ENCODE measurements around the gene EEFSEC.

The EEFSEC gene

DNA sequence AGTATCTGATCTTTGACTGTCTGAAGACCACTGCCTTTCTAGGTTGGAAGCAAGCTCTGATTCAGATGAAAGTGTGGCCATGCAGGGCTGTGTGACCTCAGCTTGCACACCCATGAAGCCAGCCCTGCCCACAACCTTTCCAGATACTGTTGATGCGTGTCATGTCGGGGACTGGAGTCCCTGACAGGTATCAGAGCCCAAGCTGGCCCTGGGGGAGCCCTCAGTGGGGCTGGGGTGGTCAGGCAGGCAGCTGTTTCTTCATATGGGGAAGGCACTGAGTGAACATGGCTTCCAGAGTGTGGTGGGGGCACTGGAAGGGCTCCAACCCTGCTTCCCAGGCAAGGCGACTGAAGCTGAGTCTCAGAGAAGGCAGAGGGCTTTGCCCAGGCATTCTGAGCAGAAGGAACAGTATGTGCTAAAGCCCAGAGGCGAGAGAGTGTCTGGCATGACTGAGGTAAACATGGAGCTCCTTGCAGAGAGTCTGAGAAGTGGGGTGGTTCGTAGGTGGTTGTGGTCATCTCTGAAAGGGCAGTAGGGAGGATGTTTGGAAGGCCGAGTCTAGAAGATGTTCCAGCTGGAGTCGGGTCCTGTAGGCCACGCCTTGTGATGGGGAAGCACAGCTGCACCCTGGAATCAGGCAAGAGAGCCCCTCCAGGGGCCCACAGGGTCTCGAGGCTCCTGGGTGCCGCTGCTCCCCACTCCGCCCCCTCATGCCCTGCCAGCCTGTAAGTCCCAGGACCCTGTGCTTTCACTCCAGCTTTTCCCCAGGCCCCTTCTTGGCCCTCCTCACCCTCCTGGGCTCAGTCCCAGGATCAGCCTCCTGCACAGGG lies 122.2 kb downstream of the EEFSEC start:
- Histone ChIP-seq H3K9me3 (ENCODE audit: control insufficient read depth, insufficient read depth, low read length) (no peaks in the 10 kb centered on the region), H3K27me3 (ENCODE audit: control insufficient read depth, insufficient read depth, low read length) (no peaks in the 10 kb centered on the region; the same call in 1 of the 2 replicates), H3K4me1 (ENCODE audit: control insufficient read depth, insufficient read depth, low read length) (peaks cover 37% of the 10 kb centered on the region), H3K4me3 (ENCODE audit: low read depth, low read length) (no peak overlapping the region), H3K9ac (ENCODE audit: low read depth, low read length) (no peak overlapping the region), H3K27ac (ENCODE audit: low read depth, low read length) (no peak overlapping the region), H3K36me3 (ENCODE audit: control insufficient read depth, insufficient read depth, low read length) (no peaks in the 10 kb centered on the region)

DNA sequence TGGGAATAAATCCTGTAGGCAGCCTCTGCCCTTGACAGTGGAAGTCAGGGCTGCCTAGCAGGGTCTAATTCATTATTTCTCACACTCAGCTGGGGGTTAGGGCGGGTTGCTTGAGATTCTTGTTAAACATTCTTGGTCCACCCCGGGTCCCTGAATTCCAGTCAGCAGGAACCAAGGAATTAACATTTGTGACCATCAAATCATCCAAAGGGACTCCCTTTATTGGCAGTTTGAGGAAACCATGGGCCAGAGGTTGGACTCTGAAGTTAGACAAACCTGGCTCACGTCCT lies 122.8 kb downstream of the EEFSEC start:
- Histone ChIP-seq H3K27ac (ENCODE audit: low read depth, low read length) (no peak overlapping the region), H3K4me3 (ENCODE audit: low read depth, low read length) (no peak overlapping the region), H3K27me3 (ENCODE audit: control insufficient read depth, insufficient read depth, low read length) (no peaks in the 10 kb centered on the region; the same call in 1 of the 2 replicates), H3K9me3 (ENCODE audit: control insufficient read depth, insufficient read depth, low read length) (no peaks in the 10 kb centered on the region), H3K4me1 (ENCODE audit: control insufficient read depth, insufficient read depth, low read length) (peaks cover 37% of the 10 kb centered on the region), H3K36me3 (ENCODE audit: control insufficient read depth, insufficient read depth, low read length) (no peaks in the 10 kb centered on the region), H3K9ac (ENCODE audit: low read depth, low read length) (no peak overlapping the region)

DNA sequence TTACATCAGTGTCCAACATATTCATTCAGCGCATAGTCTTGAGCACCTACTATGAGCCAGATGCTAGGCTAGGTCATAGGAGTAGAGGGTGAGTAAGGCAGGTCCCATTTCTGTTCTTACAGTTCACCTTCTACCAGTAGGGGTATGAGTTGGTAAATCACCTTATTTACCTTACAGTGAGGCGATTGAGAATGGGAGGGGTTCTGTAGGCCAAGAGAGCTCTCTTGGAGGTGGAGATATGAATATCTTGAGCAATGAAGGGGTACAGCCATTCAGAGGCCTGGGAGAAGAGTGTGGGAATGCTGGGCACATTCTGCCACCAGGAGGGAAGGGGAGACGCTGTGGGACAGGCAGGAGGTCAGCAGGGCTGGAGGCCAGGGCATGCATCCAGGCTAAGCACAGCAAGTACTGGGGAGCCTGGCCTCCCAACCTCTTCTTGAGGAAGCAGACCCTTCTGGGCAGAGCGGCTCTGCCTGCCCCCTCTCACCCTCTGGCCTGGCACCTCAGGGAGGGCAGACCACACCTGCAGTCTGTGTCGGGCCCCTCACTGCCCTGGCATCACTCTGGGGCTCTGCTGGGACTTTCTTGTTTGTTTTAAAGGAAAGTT lies 123.4 kb downstream of the EEFSEC start:
- Histone ChIP-seq H3K27me3 (ENCODE audit: control insufficient read depth, insufficient read depth, low read length) (peaks cover 4% of the 10 kb centered on the region; the same call in 1 of the 2 replicates), H3K9ac (ENCODE audit: low read depth, low read length) (no peak overlapping the region), H3K36me3 (ENCODE audit: control insufficient read depth, insufficient read depth, low read length) (no peaks in the 10 kb centered on the region), H3K4me3 (ENCODE audit: low read depth, low read length) (no peak overlapping the region), H3K9me3 (ENCODE audit: control insufficient read depth, insufficient read depth, low read length) (no peaks in the 10 kb centered on the region), H3K27ac (ENCODE audit: low read depth, low read length) (no peak overlapping the region), H3K4me1 (ENCODE audit: control insufficient read depth, insufficient read depth, low read length) (peaks cover 41% of the 10 kb centered on the region)

- H3K4me3 ChIP-seq (ENCODE audit: low read depth, low read length): no peak overlapping the region
- H3K36me3 ChIP-seq (ENCODE audit: control insufficient read depth, insufficient read depth, low read length): no peaks in the 10 kb centered on the region
- H3K9ac ChIP-seq (ENCODE audit: low read depth, low read length): no peak overlapping the region
- no peak overlapping the region for H3K27ac ChIP-seq (ENCODE audit: low read depth, low read length)
- peaks cover 12% of the 10 kb centered on the region for H3K27me3 ChIP-seq (ENCODE audit: control insufficient read depth, insufficient read depth, low read length)
- peaks cover 50% of the 10 kb centered on the region for H3K4me1 ChIP-seq (ENCODE audit: control insufficient read depth, insufficient read depth, low read length)
- H3K9me3 ChIP-seq (ENCODE audit: control insufficient read depth, insufficient read depth, low read length): no peaks in the 10 kb centered on the region
These were observed 124.2 kb downstream of the EEFSEC start for GRCh38 chr3:128277378-128278069.

- Histone ChIP-seq H3K4me1 (ENCODE audit: control insufficient read depth, insufficient read depth, low read length) (peaks cover 56% of the 10 kb centered on the region), H3K4me3 (ENCODE audit: low read depth, low read length) (no peak overlapping the region), H3K9ac (ENCODE audit: low read depth, low read length) (no peak overlapping the region), H3K27me3 (ENCODE audit: control insufficient read depth, insufficient read depth, low read length) (peaks cover 13% of the 10 kb centered on the region), H3K36me3 (ENCODE audit: control insufficient read depth, insufficient read depth, low read length) (no peaks in the 10 kb centered on the region), H3K9me3 (ENCODE audit: control insufficient read depth, insufficient read depth, low read length) (no peaks in the 10 kb centered on the region), H3K27ac (ENCODE audit: low read depth, low read length) (no peak overlapping the region)
These were observed 124.8 kb downstream of the EEFSEC start for GRCh38 chr3:128278130-128278529.

DNA sequence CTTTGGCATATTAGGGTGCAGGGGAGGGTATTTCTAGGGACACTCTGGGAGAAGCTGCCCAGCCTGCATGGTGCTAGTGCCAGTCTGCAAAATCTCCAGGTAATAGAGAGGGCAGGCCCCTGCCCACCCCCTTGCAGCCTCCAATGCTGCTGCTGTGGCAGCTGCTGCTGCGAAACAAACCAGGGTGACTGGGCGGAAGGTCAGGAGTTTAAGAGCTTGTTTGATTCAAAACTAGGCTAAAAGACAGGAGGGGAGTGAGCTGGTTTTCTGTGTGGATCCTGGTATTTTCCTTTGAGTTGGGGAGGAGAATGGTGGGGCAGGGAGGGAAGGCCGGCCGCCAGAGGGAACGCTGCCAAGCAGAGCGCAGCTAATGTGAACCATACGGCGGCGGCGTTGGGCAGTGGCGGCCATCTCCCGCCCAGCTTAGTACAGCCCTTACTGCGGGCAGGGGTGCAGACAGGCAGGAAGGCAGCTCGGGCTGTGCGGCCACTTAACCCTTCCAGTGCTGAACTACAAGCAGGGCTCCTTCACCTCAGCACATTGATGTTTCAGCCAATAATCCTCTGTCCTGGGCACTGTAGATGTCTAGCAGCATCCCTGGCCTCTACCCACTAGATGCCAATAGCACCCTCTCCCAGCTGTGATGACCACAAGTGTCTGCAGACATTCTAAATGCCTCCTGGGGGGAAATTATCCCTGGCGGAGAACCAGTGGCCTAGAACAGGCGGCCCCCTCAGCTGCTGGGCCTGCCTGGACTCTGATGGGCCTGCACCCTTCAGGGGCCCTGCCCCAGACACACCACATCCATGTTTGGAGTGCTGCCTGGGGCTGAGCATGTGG lies 125.7 kb downstream of the EEFSEC start:
- Histone ChIP-seq H3K9ac (ENCODE audit: low read depth, low read length) (no peak overlapping the region), H3K27me3 (ENCODE audit: control insufficient read depth, insufficient read depth, low read length) (peaks cover 13% of the 10 kb centered on the region), H3K4me1 (ENCODE audit: control insufficient read depth, insufficient read depth, low read length) (peaks cover 61% of the 10 kb centered on the region), H3K4me3 (ENCODE audit: low read depth, low read length) (no peak overlapping the region), H3K27ac (ENCODE audit: low read depth, low read length) (no peak overlapping the region), H3K9me3 (ENCODE audit: control insufficient read depth, insufficient read depth, low read length) (no peaks in the 10 kb centered on the region), H3K36me3 (ENCODE audit: control insufficient read depth, insufficient read depth, low read length) (no peaks in the 10 kb centered on the region)

DNA sequence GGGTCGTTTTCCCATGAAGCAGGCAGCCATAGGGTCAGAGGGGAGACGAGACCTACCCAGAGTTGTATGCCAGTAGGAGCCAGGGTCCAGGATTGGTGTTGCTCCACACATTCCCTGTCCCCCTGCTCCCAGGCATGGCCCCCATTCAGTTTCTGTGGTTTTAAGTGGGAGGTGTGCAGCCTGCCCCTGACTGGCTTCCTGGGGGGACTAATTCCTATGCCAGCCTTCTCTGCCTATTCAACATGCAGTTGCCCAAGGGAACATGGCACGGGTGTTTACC lies 126.3 kb downstream of the EEFSEC start:
- H3K4me3 ChIP-seq (ENCODE audit: low read depth, low read length): no peak overlapping the region
- no peaks in the 10 kb centered on the region for H3K36me3 ChIP-seq (ENCODE audit: control insufficient read depth, insufficient read depth, low read length)
- H3K9me3 ChIP-seq (ENCODE audit: control insufficient read depth, insufficient read depth, low read length): no peaks in the 10 kb centered on the region
- peaks cover 13% of the 10 kb centered on the region for H3K27me3 ChIP-seq (ENCODE audit: control insufficient read depth, insufficient read depth, low read length)
- H3K9ac ChIP-seq (ENCODE audit: low read depth, low read length): no peak overlapping the region
- peaks cover 61% of the 10 kb centered on the region for H3K4me1 ChIP-seq (ENCODE audit: control insufficient read depth, insufficient read depth, low read length)
- H3K27ac ChIP-seq (ENCODE audit: low read depth, low read length): no peak overlapping the region

DNA sequence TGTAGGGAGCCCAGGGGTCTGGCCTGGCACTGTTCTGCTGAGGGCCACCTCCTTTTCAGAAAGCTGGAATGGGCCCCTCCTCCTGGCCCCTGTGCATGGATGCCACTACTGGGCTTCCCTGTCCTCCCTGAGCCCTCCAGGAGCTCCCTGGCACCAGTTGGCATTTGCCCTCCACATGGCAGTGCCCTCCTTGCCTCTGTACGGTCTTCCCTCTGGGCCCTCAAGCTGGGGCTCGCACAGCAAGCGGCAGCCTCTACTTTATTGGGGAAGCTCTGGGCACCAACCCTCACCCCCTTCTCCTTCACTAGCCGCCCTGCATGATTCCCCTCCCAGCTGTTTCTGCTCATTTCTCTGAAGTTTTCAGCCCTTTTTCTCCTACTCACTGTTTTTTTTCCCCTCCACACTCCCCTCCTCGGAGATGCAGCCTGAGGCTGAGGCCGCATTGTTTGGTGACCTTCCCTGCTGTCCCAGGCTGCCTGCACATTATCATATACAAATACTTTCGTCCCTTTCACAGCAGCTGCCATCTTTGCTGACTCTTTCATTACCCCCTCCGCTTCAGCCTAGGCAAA lies 127.3 kb downstream of the EEFSEC start:
- H3K4me1 ChIP-seq (ENCODE audit: control insufficient read depth, insufficient read depth, low read length): peaks cover 61% of the 10 kb centered on the region
- H3K9ac ChIP-seq (ENCODE audit: low read depth, low read length): peak overlapping the region; percentile 13; the same call in 1 of the 2 replicates
- H3K4me3 ChIP-seq (ENCODE audit: low read depth, low read length): peak overlapping the region; percentile 10; the same call in 1 of the 2 replicates
- no peaks in the 10 kb centered on the region for H3K9me3 ChIP-seq (ENCODE audit: control insufficient read depth, insufficient read depth, low read length)
- H3K27me3 ChIP-seq (ENCODE audit: control insufficient read depth, insufficient read depth, low read length): peaks cover 13% of the 10 kb centered on the region
- H3K27ac ChIP-seq (ENCODE audit: low read depth, low read length): peak overlapping the region; percentile 75
- no peaks in the 10 kb centered on the region for H3K36me3 ChIP-seq (ENCODE audit: control insufficient read depth, insufficient read depth, low read length)

DNA sequence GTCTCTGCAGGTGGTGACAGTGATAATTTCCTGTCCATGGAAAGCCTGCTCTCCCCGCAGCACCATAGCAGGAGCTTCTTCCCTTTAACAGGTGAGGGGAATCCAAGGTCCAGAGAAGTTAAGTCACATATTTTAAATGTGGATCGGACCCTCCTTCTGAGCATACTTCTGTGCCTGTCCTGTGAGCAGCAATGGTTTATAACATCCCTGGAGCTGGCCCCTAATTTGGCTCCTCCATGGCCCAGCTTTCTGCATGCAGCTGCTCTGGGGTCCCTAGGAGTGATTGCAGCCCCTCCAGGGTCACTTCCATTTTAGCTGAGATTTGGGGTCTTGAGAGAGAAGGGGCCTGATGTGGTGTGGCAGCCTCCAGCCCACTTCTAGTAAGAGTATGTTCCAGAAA lies 127.8 kb downstream of the EEFSEC start:
- H3K4me3 ChIP-seq (ENCODE audit: low read depth, low read length): no peak overlapping the region
- H3K27me3 ChIP-seq (ENCODE audit: control insufficient read depth, insufficient read depth, low read length): peaks cover 13% of the 10 kb centered on the region

DNA sequence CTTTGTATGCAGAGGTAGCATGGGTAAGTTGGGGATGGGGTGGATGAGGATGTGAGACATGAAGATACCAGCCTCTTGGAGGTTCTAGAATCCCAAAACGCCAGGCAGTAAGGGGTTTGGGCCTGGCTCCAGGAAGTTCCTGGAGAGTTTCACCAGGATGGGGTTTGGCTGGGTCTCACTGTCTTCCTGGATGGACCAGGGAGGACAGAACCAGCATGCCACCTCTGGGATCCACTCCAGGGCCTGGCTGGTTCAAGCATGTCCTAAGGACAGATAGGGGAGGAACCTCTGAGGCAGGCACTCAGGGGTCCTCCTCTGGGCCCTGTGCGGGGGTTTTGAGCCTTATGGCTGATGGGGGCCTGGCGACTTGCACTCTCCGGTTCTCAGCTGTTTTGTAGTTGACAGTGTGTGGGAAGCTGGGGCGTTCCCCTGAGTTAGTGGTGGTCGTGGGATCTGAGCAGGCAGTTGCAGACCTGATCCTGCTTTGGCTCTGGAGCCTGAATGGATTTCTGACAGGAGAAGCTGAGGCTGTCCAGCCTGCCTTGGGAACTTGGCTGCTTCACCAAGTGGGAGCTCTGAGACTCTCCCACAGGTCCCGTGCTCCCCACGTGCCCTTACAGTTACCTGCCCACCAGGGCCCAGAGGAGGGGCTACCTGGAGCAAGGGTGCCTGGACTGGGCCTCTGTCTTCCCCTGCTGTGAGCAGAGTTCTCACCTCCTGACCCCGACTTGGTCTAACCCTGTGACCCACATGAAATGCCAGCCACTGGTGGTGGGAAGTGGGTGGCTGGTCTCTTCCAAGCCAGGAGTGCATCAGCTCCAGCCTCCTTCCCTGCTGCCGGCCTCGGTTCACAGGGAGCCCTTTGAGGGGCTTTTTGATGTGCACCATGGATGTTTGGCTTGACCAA lies 128.4 kb downstream of the EEFSEC start:
- Histone ChIP-seq H3K27me3 (ENCODE audit: control insufficient read depth, insufficient read depth, low read length) (peaks cover 13% of the 10 kb centered on the region), H3K9me3 (ENCODE audit: control insufficient read depth, insufficient read depth, low read length) (no peaks in the 10 kb centered on the region), H3K36me3 (ENCODE audit: control insufficient read depth, insufficient read depth, low read length) (no peaks in the 10 kb centered on the region), H3K4me3 (ENCODE audit: low read depth, low read length) (no peak overlapping the region), H3K27ac (ENCODE audit: low read depth, low read length) (no peak overlapping the region), H3K4me1 (ENCODE audit: control insufficient read depth, insufficient read depth, low read length) (peaks cover 61% of the 10 kb centered on the region), H3K9ac (ENCODE audit: low read depth, low read length) (no peak overlapping the region)

More for the DNA sequence above, 127.8 kb downstream of the EEFSEC start:
- Histone ChIP-seq H3K4me1 (ENCODE audit: control insufficient read depth, insufficient read depth, low read length) (peaks cover 61% of the 10 kb centered on the region), H3K36me3 (ENCODE audit: control insufficient read depth, insufficient read depth, low read length) (no peaks in the 10 kb centered on the region), H3K9ac (ENCODE audit: low read depth, low read length) (no peak overlapping the region), H3K27ac (ENCODE audit: low read depth, low read length) (peak overlapping the region; percentile 75), H3K9me3 (ENCODE audit: control insufficient read depth, insufficient read depth, low read length) (no peaks in the 10 kb centered on the region)

Measured in HUES48 (cell line).